SK-N-SH treated with all-trans-retinoic acid at 6 μM for 48 hours (cell line): ENCODE measurements around the gene KBTBD4.

Experiments used
- ATAC-seq: fragments of 200-7000 bp; cut with Tn5 transposase; 3 replicates; pipeline ENCODE4 v1.9.1; 2020; ENCODE audit warnings: mild to moderate bottlenecking, moderate library complexity
- ARNTL ChIP-seq: fragments of 450-650 bp; formaldehyde crosslinking; IDR thresholded peaks from 2 replicates; pipeline ENCODE4 v1.5.0; 2020; ENCODE audit warnings: low read depth, mild to moderate bottlenecking, moderate library complexity, borderline replicate concordance
- BACH2 ChIP-seq: fragments of 250-450 bp; sonication (Bioruptor Pico); IDR thresholded peaks from 2 replicates; pipeline ENCODE4 v1.9.0; 2021; ENCODE audit warnings: mild to moderate bottlenecking, borderline replicate concordance
- CREB5 ChIP-seq: fragments of 250-450 bp; sonication (Bioruptor Pico); IDR thresholded peaks from 2 replicates; pipeline ENCODE4 v1.5.1; 2020; ENCODE audit warnings: low read depth, mild to moderate bottlenecking, moderate library complexity
- CSRNP3 ChIP-seq: fragments of 250-450 bp; sonication (Bioruptor Pico); IDR thresholded peaks from 2 replicates; pipeline ENCODE4 v1.5.1; 2021; ENCODE audit warnings: mild to moderate bottlenecking, moderate library complexity
- ESRRG ChIP-seq: fragments of 250-450 bp; sonication (Bioruptor Pico); IDR thresholded peaks from 2 replicates; pipeline ENCODE4 v1.6.1; 2021; ENCODE audit warnings: mild to moderate bottlenecking
- ISL1 ChIP-seq: fragments of 250-450 bp; sonication (Bioruptor Pico); IDR thresholded peaks from 2 replicates; pipeline ENCODE4 v2.1.2; 2022; ENCODE audit warnings: mild to moderate bottlenecking, moderate library complexity
- OSR1 ChIP-seq: fragments of 250-450 bp; sonication (Bioruptor Pico); IDR thresholded peaks from 2 replicates; pipeline ENCODE4 v1.8.0; 2022; ENCODE audit warnings: moderate library complexity, mild to moderate bottlenecking, inconsistent platforms
- PATZ1 ChIP-seq: fragments of 250-450 bp; sonication (Bioruptor Pico); IDR thresholded peaks from 2 replicates; pipeline ENCODE4 v1.8.0; 2020; ENCODE audit warnings: mild to moderate bottlenecking, moderate library complexity, borderline replicate concordance
- RARB ChIP-seq: fragments of 250-450 bp; sonication (Bioruptor Pico); IDR thresholded peaks from 2 replicates; pipeline ENCODE4 v1.8.0; 2021; ENCODE audit warnings: mild to moderate bottlenecking, moderate library complexity
- SNAI2 ChIP-seq: fragments of 250-450 bp; sonication (Bioruptor Pico); IDR thresholded peaks from 2 replicates; pipeline ENCODE4 v1.5.0; 2020; ENCODE audit warnings: mild to moderate bottlenecking, moderate library complexity
- TCF4 ChIP-seq: fragments of 250-450 bp; sonication (Bioruptor Pico); IDR thresholded peaks from 2 replicates; pipeline ENCODE4 v1.8.0; 2021; ENCODE audit warnings: mild to moderate bottlenecking, moderate library complexity, borderline replicate concordance
- TOX ChIP-seq: fragments of 250-450 bp; sonication (Bioruptor Pico); IDR thresholded peaks from 2 replicates; pipeline ENCODE4 v1.8.0; 2021; ENCODE audit warnings: mild to moderate bottlenecking, moderate library complexity, borderline replicate concordance
- TSHZ2 ChIP-seq: fragments of 250-450 bp; sonication (Bioruptor Pico); IDR thresholded peaks from 2 replicates; pipeline ENCODE4 v1.5.0; 2020; ENCODE audit warnings: mild to moderate bottlenecking, moderate library complexity
- ZC3H10 ChIP-seq: fragments of 250-450 bp; sonication (Bioruptor Pico); IDR thresholded peaks from 2 replicates; pipeline ENCODE4 v1.5.1; 2021; ENCODE audit warnings: mild to moderate bottlenecking, moderate library complexity
- ZFP3 ChIP-seq: fragments of 250-450 bp; sonication (Bioruptor Pico); IDR thresholded peaks from 2 replicates; pipeline ENCODE4 v1.5.0; 2020; ENCODE audit warnings: mild to moderate bottlenecking, moderate library complexity
- ZFP30 ChIP-seq: fragments of 450-650 bp; formaldehyde crosslinking; IDR thresholded peaks from 2 replicates; pipeline ENCODE4 v1.5.0; 2022; ENCODE audit warnings: mild to moderate bottlenecking, moderate library complexity
- ZNF565 ChIP-seq: fragments of 450-650 bp; formaldehyde crosslinking; conservative IDR thresholded peaks from 2 replicates; pipeline ENCODE4 v1.5.0; 2020; ENCODE audit warnings: low read depth, mild to moderate bottlenecking, moderate library complexity
- ZNF8 ChIP-seq: fragments of 450-650 bp; formaldehyde crosslinking; IDR thresholded peaks from 2 replicates; pipeline ENCODE4 v1.5.0; 2020; ENCODE audit warnings: mild to moderate bottlenecking, moderate library complexity

The KBTBD4 gene

GRCh38 chr11:47552056-47552565, 26.7 kb downstream of the KBTBD4 start:
- peak; percentile 26 for ATAC-seq
- TF ChIP-seq CSRNP3 (CRISPR knock-in tag): no peak
- TF ChIP-seq PATZ1 (CRISPR knock-in tag): no peak
- TF ChIP-seq ISL1 (CRISPR knock-in tag): no peak
- TF ChIP-seq ESRRG (CRISPR knock-in tag): no peak
- no peak for TF ChIP-seq ZC3H10 (CRISPR knock-in tag)
- TF ChIP-seq OSR1 (CRISPR knock-in tag): no peak
- no peak for TF ChIP-seq TCF4 (CRISPR knock-in tag)
- TF ChIP-seq ZNF8: no peak
- no peak for TF ChIP-seq ZFP3 (CRISPR knock-in tag)
- no peak for TF ChIP-seq TOX (CRISPR knock-in tag)
- TF ChIP-seq TSHZ2 (CRISPR knock-in tag): no peak
- no peak for TF ChIP-seq ARNTL
- TF ChIP-seq, all 23 proteins: peak for 0

- 0 out of 3 replicates have a peak, but pooled peaks have one; percentile 15 for ATAC-seq
- no peak for TF ChIP-seq CREB5 (CRISPR knock-in tag)
- TF ChIP-seq BACH2 (CRISPR knock-in tag): no peak
- TF ChIP-seq PATZ1 (CRISPR knock-in tag): no peak
- TF ChIP-seq TCF4 (CRISPR knock-in tag): no peak
- no peak for TF ChIP-seq ISL1 (CRISPR knock-in tag)
- TF ChIP-seq ZNF565 (CRISPR knock-in tag): no peak
- TF ChIP-seq ZFP30 (CRISPR knock-in tag): no peak
- no peak for TF ChIP-seq SNAI2 (CRISPR knock-in tag)
- no peak for TF ChIP-seq ESRRG (CRISPR knock-in tag)
- no peak for TF ChIP-seq RARB (CRISPR knock-in tag)
- TF ChIP-seq ZNF8: no peak
- TF ChIP-seq OSR1 (CRISPR knock-in tag): no peak
Measured at GRCh38 chr11:47551086-47551485, 27.7 kb downstream of the KBTBD4 start.

- ATAC-seq: no peak
- no peak for TF ChIP-seq ZFP30 (CRISPR knock-in tag)
- TF ChIP-seq TSHZ2 (CRISPR knock-in tag): no peak
- TF ChIP-seq CREB5 (CRISPR knock-in tag): no peak
- TF ChIP-seq SNAI2 (CRISPR knock-in tag): no peak
- TF ChIP-seq PATZ1 (CRISPR knock-in tag): no peak
- TF ChIP-seq BACH2 (CRISPR knock-in tag): no peak
- TF ChIP-seq ZC3H10 (CRISPR knock-in tag): no peak
- no peak for TF ChIP-seq ARNTL
- TF ChIP-seq ZNF8: no peak
- no peak for TF ChIP-seq ISL1 (CRISPR knock-in tag)
- TF ChIP-seq OSR1 (CRISPR knock-in tag): no peak
Measured at GRCh38 chr11:47550288-47551047, 28.3 kb downstream of the KBTBD4 start.
